ENCODE results near the gene TSHZ2.

The TSHZ2 gene

GRCh38 chr20:53283597-53283996, 311.4 kb downstream of the TSHZ2 start:
- Histone ChIP-seq H3K27me3 (replicated peaks; ENCODE audit: control insufficient read depth, insufficient read depth, low read length) (no peaks in the 10 kb centered on the region), H3K4me3 (ENCODE audit: low read length) (no peak overlapping the region), H3K4me1 (ENCODE audit: control insufficient read depth, insufficient read depth, low read length) (peaks cover 5% of the 10 kb centered on the region), H3K9ac (ENCODE audit: low read length) (no peak overlapping the region), H3K36me3 (ENCODE audit: control insufficient read depth, insufficient read depth, low read length, severe bottlenecking) (no peaks in the 10 kb centered on the region), H3K9me3 (ENCODE audit: control insufficient read depth, low read length) (no peaks in the 10 kb centered on the region)
- DNase-seq (ENCODE audit: low read depth): no peak

DNA sequence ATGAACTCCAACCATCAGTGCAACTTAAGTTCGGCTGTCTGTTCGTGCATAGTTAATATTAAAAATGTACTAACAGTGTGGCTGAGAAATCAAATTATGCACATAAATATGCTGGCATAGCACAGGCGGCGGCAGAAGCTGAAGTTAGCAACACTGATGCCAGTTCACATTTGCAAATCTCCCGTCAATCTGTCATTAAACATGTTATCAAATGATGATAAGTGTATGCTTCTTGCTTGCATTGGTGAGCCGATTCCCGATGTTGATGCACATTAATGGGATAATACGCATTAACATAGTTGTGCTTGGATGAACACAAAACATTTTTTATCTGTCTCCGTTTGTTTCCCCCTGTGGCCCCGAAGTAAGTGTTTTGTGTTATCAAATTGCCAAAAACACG, 312.1 kb downstream of the TSHZ2 start:
- Histone ChIP-seq H3K27me3 (replicated peaks; ENCODE audit: control insufficient read depth, insufficient read depth, low read length) (no peaks in the 10 kb centered on the region), H3K9me3 (ENCODE audit: control insufficient read depth, low read length) (no peaks in the 10 kb centered on the region), H3K36me3 (ENCODE audit: control insufficient read depth, insufficient read depth, low read length, severe bottlenecking) (no peaks in the 10 kb centered on the region), H3K4me3 (ENCODE audit: low read length) (no peak overlapping the region), H3K9ac (ENCODE audit: low read length) (no peak overlapping the region), H3K4me1 (ENCODE audit: control insufficient read depth, insufficient read depth, low read length) (peaks cover 5% of the 10 kb centered on the region)
- DNase-seq (ENCODE audit: low read depth): no peak

GRCh38 chr20:53284696-53285095, 312.5 kb downstream of the TSHZ2 start:
- H3K36me3 ChIP-seq (ENCODE audit: control insufficient read depth, insufficient read depth, low read length, severe bottlenecking): no peaks in the 10 kb centered on the region
- H3K9me3 ChIP-seq (ENCODE audit: control insufficient read depth, low read length): no peaks in the 10 kb centered on the region
- H3K9ac ChIP-seq (ENCODE audit: low read length): no peak overlapping the region
- no peak for DNase-seq (ENCODE audit: low read depth)
- H3K27me3 ChIP-seq (replicated peaks; ENCODE audit: control insufficient read depth, insufficient read depth, low read length): no peaks in the 10 kb centered on the region
- H3K4me3 ChIP-seq (ENCODE audit: low read length): no peak overlapping the region
- H3K4me1 ChIP-seq (ENCODE audit: control insufficient read depth, insufficient read depth, low read length): peaks cover 5% of the 10 kb centered on the region

- no peaks in the 10 kb centered on the region for H3K9me3 ChIP-seq (ENCODE audit: control insufficient read depth, low read length)
- no peaks in the 10 kb centered on the region for H3K36me3 ChIP-seq (ENCODE audit: control insufficient read depth, insufficient read depth, low read length, severe bottlenecking)
- H3K4me1 ChIP-seq (ENCODE audit: control insufficient read depth, insufficient read depth, low read length): peaks cover 5% of the 10 kb centered on the region
- H3K4me3 ChIP-seq (ENCODE audit: low read length): no peak overlapping the region
- H3K9ac ChIP-seq (ENCODE audit: low read length): no peak overlapping the region
- no peak for DNase-seq (ENCODE audit: low read depth)
- no peaks in the 10 kb centered on the region for H3K27me3 ChIP-seq (replicated peaks; ENCODE audit: control insufficient read depth, insufficient read depth, low read length)
Measured at GRCh38 chr20:53287357-53288042, 315.3 kb downstream of the TSHZ2 start.

DNA sequence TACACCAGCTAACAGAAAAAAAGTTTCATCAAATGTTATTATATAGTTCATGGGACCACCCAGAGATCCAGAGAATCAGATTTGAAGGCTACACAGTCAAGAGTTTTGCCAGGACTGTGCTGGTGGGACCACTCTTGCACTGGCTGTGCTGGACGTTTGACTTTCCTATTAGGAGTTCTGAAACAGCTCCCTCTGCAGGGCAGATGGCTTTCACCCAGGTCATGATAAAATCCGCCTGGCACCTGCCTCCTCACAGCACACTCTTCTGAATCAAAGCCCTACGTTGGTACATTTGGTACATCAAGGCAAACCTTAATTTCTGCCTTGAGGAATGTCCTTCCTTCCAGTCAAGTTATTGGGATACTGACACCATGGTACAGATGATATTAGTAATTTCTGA, 319.4 kb downstream of the TSHZ2 start:
- DNase-seq (ENCODE audit: low read depth): no peak
- no peak overlapping the region for H3K9ac ChIP-seq (ENCODE audit: low read length)

GRCh38 chr20:53292347-53292746, 320.2 kb downstream of the TSHZ2 start:
- H3K9ac ChIP-seq (ENCODE audit: low read length): no peak overlapping the region
- DNase-seq (ENCODE audit: low read depth): no peak

More for the DNA sequence above, 319.4 kb downstream of the TSHZ2 start:
- Histone ChIP-seq H3K9me3 (ENCODE audit: control insufficient read depth, low read length) (no peaks in the 10 kb centered on the region), H3K4me1 (ENCODE audit: control insufficient read depth, insufficient read depth, low read length) (peaks cover 16% of the 10 kb centered on the region), H3K27me3 (replicated peaks; ENCODE audit: control insufficient read depth, insufficient read depth, low read length) (no peaks in the 10 kb centered on the region), H3K4me3 (ENCODE audit: low read length) (no peak overlapping the region), H3K36me3 (ENCODE audit: control insufficient read depth, insufficient read depth, low read length, severe bottlenecking) (no peaks in the 10 kb centered on the region)

GRCh38 chr20:53294804-53295203, 322.6 kb downstream of the TSHZ2 start:
- no peaks in the 10 kb centered on the region for H3K9me3 ChIP-seq (ENCODE audit: control insufficient read depth, low read length)
- no peak overlapping the region for H3K9ac ChIP-seq (ENCODE audit: low read length)
- H3K36me3 ChIP-seq (ENCODE audit: control insufficient read depth, insufficient read depth, low read length, severe bottlenecking): no peaks in the 10 kb centered on the region
- DNase-seq (ENCODE audit: low read depth): no peak
- peaks cover 17% of the 10 kb centered on the region for H3K4me1 ChIP-seq (ENCODE audit: control insufficient read depth, insufficient read depth, low read length)
- H3K27me3 ChIP-seq (replicated peaks; ENCODE audit: control insufficient read depth, insufficient read depth, low read length): no peaks in the 10 kb centered on the region
- H3K4me3 ChIP-seq (ENCODE audit: low read length): no peak overlapping the region

More at GRCh38 chr20:53292347-53292746, 320.2 kb downstream of the TSHZ2 start:
- no peaks in the 10 kb centered on the region for H3K27me3 ChIP-seq (replicated peaks; ENCODE audit: control insufficient read depth, insufficient read depth, low read length)
- peaks cover 15% of the 10 kb centered on the region for H3K4me1 ChIP-seq (ENCODE audit: control insufficient read depth, insufficient read depth, low read length)
- H3K36me3 ChIP-seq (ENCODE audit: control insufficient read depth, insufficient read depth, low read length, severe bottlenecking): no peaks in the 10 kb centered on the region
- no peaks in the 10 kb centered on the region for H3K9me3 ChIP-seq (ENCODE audit: control insufficient read depth, low read length)
- H3K4me3 ChIP-seq (ENCODE audit: low read length): no peak overlapping the region

DNA sequence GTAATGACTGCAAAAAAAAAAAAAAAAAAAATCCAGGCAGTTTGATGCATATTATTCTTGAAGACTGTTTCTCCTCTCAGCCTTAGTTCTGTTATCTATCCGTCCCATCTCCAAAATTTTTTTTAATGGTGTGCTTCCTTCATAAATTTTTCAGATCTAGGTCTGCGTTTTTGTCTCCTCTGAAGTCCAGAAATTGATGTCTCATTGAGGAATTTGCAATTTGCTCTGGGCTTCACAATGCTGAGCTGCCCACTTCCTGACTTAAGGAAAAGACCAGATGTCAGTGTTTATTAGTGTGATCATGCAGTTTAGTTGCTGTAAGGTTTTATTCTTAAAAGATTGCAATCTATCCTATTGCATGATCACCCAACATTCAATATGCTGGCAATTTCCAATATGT, 323.9 kb downstream of the TSHZ2 start:
- no peak overlapping the region for H3K9ac ChIP-seq (ENCODE audit: low read length)

DNA sequence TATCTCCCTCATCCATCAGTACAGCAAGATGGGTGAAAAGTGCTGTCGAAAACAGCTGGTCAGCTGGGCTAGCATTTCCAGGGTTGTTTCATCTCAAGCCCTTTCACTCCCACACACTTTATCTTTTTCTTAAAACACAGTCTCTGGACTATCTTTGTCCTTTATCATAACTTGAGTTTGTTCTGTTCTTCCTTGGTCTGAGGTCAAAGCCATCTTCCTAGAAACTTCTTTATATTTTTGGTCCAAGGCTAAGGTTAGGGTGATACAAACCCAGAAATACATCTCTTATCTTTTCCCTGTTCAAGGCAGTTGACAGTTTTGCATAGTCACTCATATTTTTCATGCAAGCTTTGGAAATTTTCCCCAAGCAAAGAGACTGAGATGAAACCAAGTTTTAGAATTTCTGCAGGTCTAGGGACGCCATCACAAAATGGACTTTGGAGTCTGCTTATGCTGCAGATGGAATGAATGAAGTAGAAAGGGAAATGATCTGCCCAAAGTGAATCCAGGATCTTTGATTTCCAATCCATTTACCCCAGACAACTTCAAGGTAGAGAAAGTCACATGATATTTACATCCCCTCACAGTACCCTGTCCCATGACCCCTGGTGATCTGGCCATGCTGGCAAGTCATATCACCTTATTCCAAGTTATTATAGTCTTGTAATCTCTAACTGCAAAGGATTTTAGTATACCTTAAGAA, 324.4 kb downstream of the TSHZ2 start:
- Histone ChIP-seq H3K9me3 (ENCODE audit: control insufficient read depth, low read length) (no peaks in the 10 kb centered on the region), H3K36me3 (ENCODE audit: control insufficient read depth, insufficient read depth, low read length, severe bottlenecking) (no peaks in the 10 kb centered on the region), H3K27me3 (replicated peaks; ENCODE audit: control insufficient read depth, insufficient read depth, low read length) (no peaks in the 10 kb centered on the region), H3K9ac (ENCODE audit: low read length) (no peak overlapping the region), H3K4me1 (ENCODE audit: control insufficient read depth, insufficient read depth, low read length) (peaks cover 22% of the 10 kb centered on the region), H3K4me3 (ENCODE audit: low read length) (no peak overlapping the region)
- no peak for DNase-seq (ENCODE audit: low read depth)

More for the DNA sequence above, 323.9 kb downstream of the TSHZ2 start:
- no peaks in the 10 kb centered on the region for H3K27me3 ChIP-seq (replicated peaks; ENCODE audit: control insufficient read depth, insufficient read depth, low read length)
- no peak for DNase-seq (ENCODE audit: low read depth)
- H3K9me3 ChIP-seq (ENCODE audit: control insufficient read depth, low read length): no peaks in the 10 kb centered on the region
- peaks cover 22% of the 10 kb centered on the region for H3K4me1 ChIP-seq (ENCODE audit: control insufficient read depth, insufficient read depth, low read length)
- no peak overlapping the region for H3K4me3 ChIP-seq (ENCODE audit: low read length)
- no peaks in the 10 kb centered on the region for H3K36me3 ChIP-seq (ENCODE audit: control insufficient read depth, insufficient read depth, low read length, severe bottlenecking)

GRCh38 chr20:53297154-53297529, 325.0 kb downstream of the TSHZ2 start:
- Histone ChIP-seq H3K36me3 (ENCODE audit: control insufficient read depth, insufficient read depth, low read length, severe bottlenecking) (no peaks in the 10 kb centered on the region), H3K9ac (ENCODE audit: low read length) (no peak overlapping the region), H3K4me3 (ENCODE audit: low read length) (no peak overlapping the region), H3K9me3 (ENCODE audit: control insufficient read depth, low read length) (no peaks in the 10 kb centered on the region), H3K4me1 (ENCODE audit: control insufficient read depth, insufficient read depth, low read length) (peaks cover 22% of the 10 kb centered on the region), H3K27me3 (replicated peaks; ENCODE audit: control insufficient read depth, insufficient read depth, low read length) (no peaks in the 10 kb centered on the region)
- no peak for DNase-seq (ENCODE audit: low read depth)

GRCh38 chr20:53298260-53298659, 326.1 kb downstream of the TSHZ2 start:
- Histone ChIP-seq H3K9me3 (ENCODE audit: control insufficient read depth, low read length) (no peaks in the 10 kb centered on the region), H3K4me1 (ENCODE audit: control insufficient read depth, insufficient read depth, low read length) (peaks cover 22% of the 10 kb centered on the region), H3K27me3 (replicated peaks; ENCODE audit: control insufficient read depth, insufficient read depth, low read length) (no peaks in the 10 kb centered on the region), H3K9ac (ENCODE audit: low read length) (no peak overlapping the region), H3K36me3 (ENCODE audit: control insufficient read depth, insufficient read depth, low read length, severe bottlenecking) (no peaks in the 10 kb centered on the region), H3K4me3 (ENCODE audit: low read length) (no peak overlapping the region)
- DNase-seq (ENCODE audit: low read depth): no peak
